Neural progenitor cell (in vitro differentiated cells): ENCODE data around the gene SYNJ2. TPM values are rescaled to one million over a fixed set of nuclear protein-coding genes. Genes with fewer than 3 reads are reported as not detected.

ENCODE experiments used
- DNase-seq: peaks from one replicate; pipeline ENCODE4 v3.0.0-alpha.2; 2016; ENCODE audit warnings: low spot score
- H2AFZ ChIP-seq: fragments of 200-600 bp; sonication (generic); replicated peaks from 2 replicates; pipeline ENCODE4 v1.6.1; 2016; ENCODE audit warnings: antibody characterized with exemption
- H3F3A ChIP-seq: fragments of 200-600 bp; sonication (generic); 2 replicates; pipeline ENCODE4 v1.6.1; 2016; ENCODE audit warnings: antibody characterized with exemption, low read depth
- H3K27ac ChIP-seq: fragments of 200-600 bp; sonication (generic); 2 replicates; pipeline ENCODE4 v1.5.1; 2016; ENCODE audit warnings: mild to moderate bottlenecking
- H3K27me3 ChIP-seq: fragments of 200-600 bp; sonication (generic); 2 replicates; pipeline ENCODE4 v1.6.1; 2016; ENCODE audit warnings: mild to moderate bottlenecking, moderate library complexity
- H3K36me3 ChIP-seq: fragments of 200-600 bp; sonication (generic); 2 replicates; pipeline ENCODE4 v1.5.1; 2016
- H3K4me1 ChIP-seq: fragments of 200-600 bp; sonication (generic); 2 replicates; pipeline ENCODE4 v1.6.1; 2016; ENCODE audit warnings: mixed run types
- H3K4me2 ChIP-seq: fragments of 200-600 bp; sonication (generic); 2 replicates; pipeline ENCODE4 v1.6.1; 2016
- H3K4me3 ChIP-seq: fragments of 200-600 bp; sonication (generic); 2 replicates; pipeline ENCODE4 v1.5.1; 2016
- H3K79me2 ChIP-seq: fragments of 200-600 bp; sonication (generic); 2 replicates; pipeline ENCODE4 v1.6.1; 2016; ENCODE audit warnings: low read depth
- H3K9ac ChIP-seq: fragments of 200-600 bp; sonication (generic); 2 replicates; pipeline ENCODE4 v1.6.1; 2016
- H3K9me3 ChIP-seq: fragments of 200-600 bp; sonication (generic); 2 replicates; pipeline ENCODE4 v1.5.1; 2016; ENCODE audit warnings: low read depth
- H4K20me1 ChIP-seq: fragments of 200-600 bp; sonication (generic); 2 replicates; pipeline ENCODE4 v1.6.1; 2016; ENCODE audit warnings: low read depth
- H3K27ac Mint-ChIP-seq: 3 replicates; pipeline ENCODE4 v1.8.0; 2021; ENCODE audit warnings: mixed read lengths
- H3K27me3 Mint-ChIP-seq: 2 replicates; pipeline ENCODE4 v1.8.0; 2022; ENCODE audit warnings: low read depth, mild to moderate bottlenecking, inconsistent platforms, moderate library complexity, mixed read lengths; ENCODE audit not compliant: insufficient read depth
- H3K36me3 Mint-ChIP-seq: 3 replicates; pipeline ENCODE4 v1.8.0; 2021; ENCODE audit warnings: mixed read lengths
- H3K4me1 Mint-ChIP-seq: 3 replicates; pipeline ENCODE4 v1.8.0; 2021; ENCODE audit warnings: mixed read lengths
- H3K4me3 Mint-ChIP-seq: 3 replicates; pipeline ENCODE4 v1.8.0; 2021; ENCODE audit warnings: mild to moderate bottlenecking, moderate library complexity, mixed read lengths
- H3K9me3 Mint-ChIP-seq: 3 replicates; pipeline ENCODE4 v1.8.0; 2020; ENCODE audit warnings: mixed read lengths
- EZH2 ChIP-seq: fragments of 200-600 bp; sonication (generic); IDR thresholded peaks from 2 replicates; pipeline ENCODE4 v1.6.1; 2017; ENCODE audit warnings: antibody characterized with exemption, mild to moderate bottlenecking, moderate library complexity
- EZH2phosphoT487 ChIP-seq: fragments of 200-600 bp; sonication (generic); IDR thresholded peaks from 2 replicates; pipeline ENCODE4 v1.6.1; 2017; ENCODE audit warnings: antibody characterized with exemption
- total RNA-seq: library from RNA; depleted of rRNA; stranded (reverse); fragments of >200 nt; gene quantifications from 2 replicates; pipeline ENCODE4 v1.2.3, GENCODE V29; 2015; ENCODE audit warnings: low replicate concordance
- TF ChIP-seq, protein P1 (sequence below): fragments of 200-600 bp; sonication (generic); IDR thresholded peaks from 2 replicates; pipeline ENCODE4 v1.5.1; 2017; ENCODE audit warnings: antibody characterized with exemption, mild to moderate bottlenecking

Gene SYNJ2
- total RNA-seq, 1 donor from 2014 or later: 4.8 TPM

DNA sequence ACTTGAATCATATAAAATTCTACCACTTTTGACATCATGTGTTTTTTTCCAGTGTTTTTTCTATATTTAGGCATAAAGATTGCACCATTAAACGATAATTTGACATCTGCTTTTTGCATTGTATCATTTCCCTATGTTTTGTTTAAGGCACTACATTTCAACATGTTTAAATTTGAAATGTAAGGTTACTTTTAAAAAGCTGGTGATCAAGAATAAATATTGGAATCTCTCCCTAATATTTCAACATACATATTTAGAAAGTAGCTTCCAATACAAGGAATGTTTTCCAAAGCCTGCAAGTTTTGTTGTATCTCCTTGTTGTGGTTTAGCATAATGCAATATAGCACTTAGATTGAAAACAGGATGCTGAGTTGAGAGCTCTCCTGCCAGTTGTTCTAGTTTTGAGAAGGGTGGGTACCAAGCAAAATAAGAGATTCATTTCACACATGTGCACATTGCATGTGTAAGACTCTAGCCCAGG is 76.5 kb downstream of the SYNJ2 start:
- Histone ChIP-seq H3K27ac (no peak overlapping the region), H3K79me2 (no peaks in the 10 kb centered on the region), H4K20me1 (no peaks in the 10 kb centered on the region), H3K4me2 (no peak overlapping the region), H3F3A (no peaks in the 10 kb centered on the region), H3K9ac (no peak overlapping the region), H3K4me1 (no peaks in the 10 kb centered on the region), H3K9me3 (no peaks in the 10 kb centered on the region), H3K4me3 (no peak overlapping the region), H2AFZ (no peak overlapping the region), H3K27me3 (no peaks in the 10 kb centered on the region), H3K36me3 (no peaks in the 10 kb centered on the region)
- Mint-ChIP-seq H3K4me1 (peaks cover 2% of the 10 kb centered on the region), H3K36me3 (peaks cover 5% of the 10 kb centered on the region), H3K27me3 (no peaks in the 10 kb centered on the region), H3K9me3 (peaks cover 2% of the 10 kb centered on the region), H3K4me3 (no peak overlapping the region), H3K27ac (no peak overlapping the region)
- TF ChIP-seq EZH2phosphoT487 (no peak), EZH2 (no peak)
- TF ChIP-seq, protein P1, sequence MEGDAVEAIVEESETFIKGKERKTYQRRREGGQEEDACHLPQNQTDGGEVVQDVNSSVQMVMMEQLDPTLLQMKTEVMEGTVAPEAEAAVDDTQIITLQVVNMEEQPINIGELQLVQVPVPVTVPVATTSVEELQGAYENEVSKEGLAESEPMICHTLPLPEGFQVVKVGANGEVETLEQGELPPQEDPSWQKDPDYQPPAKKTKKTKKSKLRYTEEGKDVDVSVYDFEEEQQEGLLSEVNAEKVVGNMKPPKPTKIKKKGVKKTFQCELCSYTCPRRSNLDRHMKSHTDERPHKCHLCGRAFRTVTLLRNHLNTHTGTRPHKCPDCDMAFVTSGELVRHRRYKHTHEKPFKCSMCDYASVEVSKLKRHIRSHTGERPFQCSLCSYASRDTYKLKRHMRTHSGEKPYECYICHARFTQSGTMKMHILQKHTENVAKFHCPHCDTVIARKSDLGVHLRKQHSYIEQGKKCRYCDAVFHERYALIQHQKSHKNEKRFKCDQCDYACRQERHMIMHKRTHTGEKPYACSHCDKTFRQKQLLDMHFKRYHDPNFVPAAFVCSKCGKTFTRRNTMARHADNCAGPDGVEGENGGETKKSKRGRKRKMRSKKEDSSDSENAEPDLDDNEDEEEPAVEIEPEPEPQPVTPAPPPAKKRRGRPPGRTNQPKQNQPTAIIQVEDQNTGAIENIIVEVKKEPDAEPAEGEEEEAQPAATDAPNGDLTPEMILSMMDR: no peak
- no peak for DNase-seq

- Histone ChIP-seq H4K20me1 (no peaks in the 10 kb centered on the region), H2AFZ (no peak overlapping the region), H3K9ac (no peak overlapping the region), H3K79me2 (no peaks in the 10 kb centered on the region), H3K9me3 (no peaks in the 10 kb centered on the region), H3K27me3 (no peaks in the 10 kb centered on the region), H3K4me1 (no peaks in the 10 kb centered on the region), H3F3A (no peaks in the 10 kb centered on the region), H3K27ac (no peak overlapping the region), H3K4me3 (no peak overlapping the region), H3K36me3 (no peaks in the 10 kb centered on the region), H3K4me2 (no peak overlapping the region)
- Mint-ChIP-seq H3K9me3 (peaks cover 5% of the 10 kb centered on the region), H3K4me3 (no peak overlapping the region), H3K27me3 (peaks cover 2% of the 10 kb centered on the region), H3K36me3 (peaks cover 7% of the 10 kb centered on the region), H3K27ac (no peak overlapping the region), H3K4me1 (peaks cover 2% of the 10 kb centered on the region)
- no peak for DNase-seq
- TF ChIP-seq, protein P1: no peak
- TF ChIP-seq EZH2phosphoT487 (no peak), EZH2 (no peak)
These were observed 77.4 kb downstream of the SYNJ2 start for GRCh38 chr6:158059108-158059507.

DNA sequence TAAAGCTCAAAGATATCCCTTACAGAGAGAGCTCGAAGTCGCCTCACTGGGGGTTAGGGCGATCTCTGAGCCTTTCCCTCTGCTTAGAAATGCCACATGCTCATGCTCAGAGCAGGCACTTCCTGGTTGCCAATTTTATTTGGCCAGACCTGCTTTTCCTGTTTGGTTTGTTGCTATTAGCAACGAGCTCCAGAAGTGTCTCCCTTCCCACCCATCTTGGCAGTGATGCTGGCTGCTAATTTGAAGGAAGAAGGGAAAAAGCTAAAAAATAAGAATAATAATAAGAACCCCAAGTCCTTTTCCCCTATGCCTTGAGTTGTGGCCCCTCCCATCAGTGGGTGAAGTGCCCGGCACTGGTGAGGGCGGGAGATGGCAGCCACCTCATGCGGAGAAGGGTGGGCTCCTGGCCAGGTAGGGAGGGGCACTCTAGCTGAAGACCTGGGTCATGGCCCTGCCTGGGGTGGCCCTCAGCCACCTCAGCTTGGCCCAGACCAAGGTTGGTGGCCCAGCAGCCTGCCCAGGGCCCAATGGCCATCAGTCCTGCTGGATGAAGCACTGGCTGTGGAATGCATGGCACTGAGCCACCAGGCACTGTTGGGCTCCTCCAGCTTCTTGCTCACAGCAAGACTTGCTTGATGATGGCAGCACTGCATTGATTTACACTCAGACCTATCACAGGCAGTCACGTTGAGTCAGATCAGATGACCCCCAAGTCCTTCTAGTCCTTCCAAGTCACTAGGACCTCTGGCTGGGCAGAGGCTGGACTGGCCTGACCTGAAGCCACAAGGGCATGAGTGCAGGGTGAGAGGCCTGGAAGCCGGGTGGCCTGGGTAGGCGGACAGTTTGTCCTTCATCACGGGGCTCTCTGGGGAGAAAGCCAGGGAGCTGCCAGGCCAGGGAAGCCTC is 79.0 kb downstream of the SYNJ2 start:
- Mint-ChIP-seq H3K36me3 (peaks cover 7% of the 10 kb centered on the region), H3K4me3 (no peak overlapping the region), H3K9me3 (peaks cover 5% of the 10 kb centered on the region), H3K4me1 (peaks cover 2% of the 10 kb centered on the region), H3K27ac (no peak overlapping the region), H3K27me3 (peaks cover 2% of the 10 kb centered on the region)
- TF ChIP-seq, protein P1: no peak
- TF ChIP-seq EZH2phosphoT487: no peak
- no peak for TF ChIP-seq EZH2
- DNase-seq: no peak
- Histone ChIP-seq H3F3A (no peaks in the 10 kb centered on the region), H3K79me2 (no peaks in the 10 kb centered on the region), H3K4me3 (no peak overlapping the region), H3K4me2 (no peak overlapping the region), H3K27me3 (no peaks in the 10 kb centered on the region), H3K27ac (no peak overlapping the region), H4K20me1 (no peaks in the 10 kb centered on the region), H3K36me3 (no peaks in the 10 kb centered on the region), H3K9me3 (no peaks in the 10 kb centered on the region), H3K9ac (no peak overlapping the region), H2AFZ (no peak overlapping the region), H3K4me1 (no peaks in the 10 kb centered on the region)
